ENCODE measurements around the gene PLK5.

Gene PLK5

GRCh38 chr19:1580382-1580781 lies 56.5 kb downstream of the PLK5 start:
- no peak for DNase-seq

- no peak for DNase-seq
Observed at GRCh38 chr19:1580957-1581356, 57.1 kb downstream of the PLK5 start.

GRCh38 chr19:1582201-1582600 lies 58.3 kb downstream of the PLK5 start:
- DNase-seq = no peak

- no peak for DNase-seq
Observed at GRCh38 chr19:1584500-1585242, 60.8 kb downstream of the PLK5 start.

- DNase-seq = no peak
Observed at GRCh38 chr19:1585243-1585580, 61.3 kb downstream of the PLK5 start.

Measured in T-helper 2 cell (primary cell).